GM12878 (cell line): ENCODE data around the gene NUCB1. TPM values are rescaled to one million over a fixed set of nuclear protein-coding genes. Genes with fewer than 3 reads are reported as not detected.
A peak's percentile ranks its signal among the peaks of the same experiment; 100 is the strongest.

ENCODE experiments used
- ATAC-seq: fragments of 200-7000 bp; cut with Tn5 transposase; 3 replicates; pipeline ENCODE4 v1.9.1; 2020; ENCODE audit warnings: mild to moderate bottlenecking, moderate library complexity
- BruUV-seq: library from RNA; stranded (reverse); fragments of 400-500 nt; replicated peaks from 2 replicates; lab custom pipeline; 2021; lab: Mats Ljungman, UMichigan
- CTCF ChIA-PET: fragments of 300-600 bp; sonication (Branson Sonifier 250); formaldehyde crosslinking; extraction: SDS; loops from one replicate; lab custom pipeline; 2021; ENCODE audit warnings: inconsistent platforms; lab: Yijun Ruan, JAX
- POLR2A ChIA-PET: fragments of 350-600 bp; formaldehyde crosslinking; extraction: SDS; loops from one replicate; lab custom pipeline; 2021; ENCODE audit warnings: inconsistent platforms; lab: Charles Lee
- RAD21 ChIA-PET: fragments of 300-600 bp; sonication (Branson Sonifier 250); formaldehyde crosslinking; loops from one replicate; lab custom pipeline; 2023; ENCODE audit warnings: antibody characterized with exemption; ENCODE audit not compliant: unreplicated experiment; lab: Charles Lee
- SMC1A ChIA-PET: fragments of 300-600 bp; sonication (Branson Sonifier 250); formaldehyde crosslinking; loops from one replicate; lab custom pipeline; 2023; ENCODE audit not compliant: unreplicated experiment, uncharacterized antibody; lab: Charles Lee
- DNase-seq: peaks from one replicate; pipeline ENCODE4 v3.0.0-alpha.2; 2011; ENCODE audit warnings: low read depth, low spot score
- FAIRE-seq: peaks from 3 replicates; lab custom pipeline; 2011; peaks lifted over from hg19 to GRCh38; lab: Jason Lieb, UNC
- H2AFZ ChIP-seq: 2 replicates; pipeline ENCODE4 v1.6.0; 2011; ENCODE audit warnings: low read depth, low read length, control low read depth; ENCODE audit not compliant: control insufficient read depth
- H3K27ac ChIP-seq: 2 replicates; pipeline ENCODE4 v1.5.1; 2011; ENCODE audit warnings: control low read depth; ENCODE audit not compliant: control insufficient read depth, insufficient read depth
- H3K27me3 ChIP-seq, 2 experiments: replicated peaks in 1 of 2; 2 replicates each; pipeline versions ENCODE4 v1.6.0 to v1.6.1; 2011; ENCODE audit warnings: low read length in 1 of 2; ENCODE audit not compliant: control insufficient read depth in 2 of 2, insufficient read depth in 2 of 2
- H3K36me3 ChIP-seq, 2 experiments: 2 replicates each; pipeline ENCODE4 v1.5.1; 2011; ENCODE audit warnings: low read length in 1 of 2; ENCODE audit not compliant: control insufficient read depth in 2 of 2, insufficient read depth in 2 of 2
- H3K4me1 ChIP-seq: 2 replicates; pipeline ENCODE4 v1.6.1; 2011; ENCODE audit warnings: mild to moderate bottlenecking, low read length, moderate library complexity, mixed read lengths; ENCODE audit not compliant: control insufficient read depth, insufficient read depth
- H3K4me2 ChIP-seq: 2 replicates; pipeline ENCODE4 v1.6.0; 2011; ENCODE audit warnings: control low read depth; ENCODE audit not compliant: control insufficient read depth, insufficient read depth
- H3K4me3 ChIP-seq: fragments of 200-600 bp; sonication (generic); 2 replicates; pipeline ENCODE4 v1.5.1; 2016
- H3K79me2 ChIP-seq: 2 replicates; pipeline ENCODE4 v1.6.0; 2011; ENCODE audit warnings: low read length; ENCODE audit not compliant: control insufficient read depth, insufficient read depth
- H3K9ac ChIP-seq: 2 replicates; pipeline ENCODE4 v1.8.0; 2011; ENCODE audit warnings: low read length, control low read depth, mixed read lengths; ENCODE audit not compliant: control insufficient read depth, insufficient read depth
- H3K9me3 ChIP-seq: replicated peaks from 3 replicates; pipeline ENCODE4 v1.5.1; 2011; ENCODE audit warnings: mild to moderate bottlenecking, low read length; ENCODE audit not compliant: control insufficient read depth, insufficient read depth
- H4K20me1 ChIP-seq: 2 replicates; pipeline ENCODE4 v1.6.0; 2011; ENCODE audit not compliant: control insufficient read depth, insufficient read depth
- CBFB ChIP-seq: IDR thresholded peaks from 2 replicates; pipeline ENCODE4 v1.6.1; 2016; ENCODE audit warnings: antibody characterized with exemption, low read depth
- CREB1 ChIP-seq: IDR thresholded peaks from 2 replicates; pipeline ENCODE4 v1.6.1; 2012; ENCODE audit warnings: low read depth, mild to moderate bottlenecking, inconsistent platforms
- DPF2 ChIP-seq: fragments of 450-650 bp; IDR thresholded peaks from 2 replicates; pipeline ENCODE4 v1.6.1; 2017; ENCODE audit warnings: mild to moderate bottlenecking
- EGR1 ChIP-seq, 2 experiments: IDR thresholded peaks; 1 replicate in 1 of 2; 2 replicates in 1 of 2; pipeline ENCODE4 v1.6.1; 2011 to 2012; ENCODE audit warnings: low read depth in 2 of 2, low read length in 2 of 2, borderline replicate concordance in 1 of 2, mild to moderate bottlenecking in 1 of 2, moderate library complexity in 1 of 2
- ETV6 ChIP-seq, 2 experiments: fragments of 450-650 bp in 1 of 2; IDR thresholded peaks in 1 of 2; conservative IDR thresholded peaks in 1 of 2; 2 replicates each; pipeline ENCODE4 v1.6.1; 2014; ENCODE audit warnings: antibody characterized with exemption in 1 of 2, borderline replicate concordance in 1 of 2, low read depth in 1 of 2, mild to moderate bottlenecking in 1 of 2, moderate library complexity in 1 of 2
- MEF2A ChIP-seq: IDR thresholded peaks from 2 replicates; pipeline ENCODE4 v1.6.1; 2011; ENCODE audit warnings: low read depth, mild to moderate bottlenecking, low read length, moderate library complexity; ENCODE audit not compliant: insufficient read depth
- NFIC ChIP-seq: IDR thresholded peaks from 2 replicates; pipeline ENCODE4 v1.6.1; 2012; ENCODE audit warnings: low read depth, mild to moderate bottlenecking, inconsistent platforms, low read length, moderate library complexity
- PML ChIP-seq: IDR thresholded peaks from 2 replicates; pipeline ENCODE4 v1.6.1; 2012; ENCODE audit warnings: low read length, inconsistent platforms
- POLR2A ChIP-seq: IDR thresholded peaks from 2 replicates; pipeline ENCODE4 v1.6.1; 2011; ENCODE audit warnings: low read depth, mild to moderate bottlenecking, low read length
- RCOR1 ChIP-seq: conservative IDR thresholded peaks from 2 replicates; pipeline ENCODE4 v1.6.1; 2012; ENCODE audit warnings: low read depth, low read length, improper control_type of control experiment
- TCF3 ChIP-seq: IDR thresholded peaks from 2 replicates; pipeline ENCODE4 v1.6.1; 2012; ENCODE audit warnings: low read depth, mild to moderate bottlenecking, low read length, borderline replicate concordance; ENCODE audit not compliant: insufficient read depth
- WRNIP1 ChIP-seq: IDR thresholded peaks from 2 replicates; pipeline ENCODE4 v1.6.1; 2011; ENCODE audit warnings: low read depth, low read length, improper control_type of control experiment, borderline replicate concordance
- ZNF217 ChIP-seq: fragments of 450-650 bp; IDR thresholded peaks from 2 replicates; pipeline ENCODE4 v1.6.1; 2017; ENCODE audit warnings: antibody characterized with exemption, mild to moderate bottlenecking
- ZZZ3 ChIP-seq: IDR thresholded peaks from 2 replicates; pipeline ENCODE4 v1.6.1; 2011; ENCODE audit warnings: low read depth; ENCODE audit not compliant: control insufficient read depth, insufficient read length
- whole genome bisulfite sequencing: methylation state at CpG from one replicate; pipeline ENCODE4 v1.1.6; 2016; ENCODE audit warnings: low lambda C conversion rate; ENCODE audit not compliant: insufficient replicate concordance, insufficient coverage; ENCODE audit errors: missing lambda C conversion rate; 5-methylcytosine and 5-hydroxymethylcytosine counted together
- in situ Hi-C: fragments of 300-500 bp; cut with MboI; formaldehyde crosslinking; loops from 9 replicates; pipeline ENCODE4 v1.14.3; 2018; ENCODE audit warnings: mixed read lengths
- intact Hi-C: fragments of 100-400 bp; cut with micrococcal nuclease; formaldehyde crosslinking; loops from one replicate; pipeline ENCODE4 v1.14.2; 2022; ENCODE audit not compliant: unreplicated experiment
- polyA plus RNA-seq, 11 experiments: library from polyadenylated mRNA; depleted of rRNA in 4 of 11; unstranded in 6 of 11; stranded (reverse) in 5 of 11; fragments of >200 nt; fragmentation: Nextera tagmentation in 4 of 11; fragmentation: Illumina TruSeq in 1 of 11; extraction: Ambion mirVana in 4 of 11; extraction: Trizol in 1 of 11; gene quantifications; 1 replicate in 1 of 11; 2 replicates in 10 of 11; pipeline versions ENCODE4 v1.2.1 to v1.2.3, GENCODE V29; 2011 to 2016; ENCODE audit warnings: inconsistent platforms in 2 of 11, missing spikeins in 2 of 11, low read depth in 1 of 11
- total RNA-seq, 4 experiments: library from RNA; depleted of rRNA in 3 of 4; stranded (reverse); fragments of >200 nt in 3 of 4; fragmentation: Illumina TruSeq in 1 of 4; extraction: Trizol in 1 of 4; gene quantifications; 2 replicates each; pipeline versions ENCODE4 v1.2.1 to v1.2.3, GENCODE V29; 2013 to 2021
- TF ChIP-seq, protein P1 (sequence below): fragments of 450-650 bp; formaldehyde crosslinking; IDR thresholded peaks from 2 replicates; pipeline ENCODE4 v1.4.0; 2020; ENCODE audit warnings: mild to moderate bottlenecking, moderate library complexity

NUCB1 gene
- total and polyA plus RNA-seq, 10 of the 15 experiments (the other 5 are each of a cell fraction or from before 2014, with no cell fraction given): 1.8 to 112 (median 44.5) TPM

DNA sequence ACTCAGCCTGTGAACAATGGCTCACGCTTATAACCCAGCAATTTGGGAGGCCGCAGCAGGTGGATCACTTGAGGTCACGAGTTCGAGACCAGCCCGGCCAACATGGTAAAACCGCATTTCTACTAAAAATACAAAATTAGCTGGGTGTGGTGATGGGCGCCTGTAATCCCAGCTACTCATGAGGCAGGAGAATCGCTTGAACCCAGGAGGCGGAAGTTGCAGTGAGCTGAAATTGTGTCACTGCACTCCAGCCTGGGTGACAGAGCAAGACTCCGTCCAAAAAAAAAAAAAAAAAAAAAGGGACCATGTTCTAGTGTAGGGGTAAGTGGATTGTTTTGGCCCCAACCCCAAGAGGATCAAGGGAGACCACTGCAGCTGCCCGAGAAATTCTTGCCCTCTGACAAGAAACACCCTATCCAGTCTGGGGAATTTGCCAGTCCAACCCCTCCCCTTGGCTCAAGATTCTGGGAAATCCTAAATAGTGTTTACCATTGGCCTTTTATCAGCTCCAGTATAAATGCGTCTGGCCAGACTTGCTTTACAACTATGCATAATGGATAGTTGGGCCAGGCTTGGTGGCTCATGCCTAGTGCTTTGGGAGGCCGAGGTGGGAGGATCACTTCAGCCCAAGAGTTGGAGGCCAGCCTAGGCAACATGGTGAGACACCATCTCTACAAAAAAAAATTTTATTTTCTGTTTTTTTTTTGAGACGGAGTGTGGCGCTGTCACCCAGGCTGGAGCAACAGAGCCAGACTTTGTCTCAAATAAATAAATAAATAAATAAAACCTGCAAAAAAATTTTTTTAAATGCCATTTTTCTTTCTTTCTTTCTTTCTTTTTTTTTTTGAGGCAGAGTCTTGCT lies 28.3 kb downstream of the NUCB1 start (continued):
- TF ChIP-seq RCOR1: no peak

DNA sequence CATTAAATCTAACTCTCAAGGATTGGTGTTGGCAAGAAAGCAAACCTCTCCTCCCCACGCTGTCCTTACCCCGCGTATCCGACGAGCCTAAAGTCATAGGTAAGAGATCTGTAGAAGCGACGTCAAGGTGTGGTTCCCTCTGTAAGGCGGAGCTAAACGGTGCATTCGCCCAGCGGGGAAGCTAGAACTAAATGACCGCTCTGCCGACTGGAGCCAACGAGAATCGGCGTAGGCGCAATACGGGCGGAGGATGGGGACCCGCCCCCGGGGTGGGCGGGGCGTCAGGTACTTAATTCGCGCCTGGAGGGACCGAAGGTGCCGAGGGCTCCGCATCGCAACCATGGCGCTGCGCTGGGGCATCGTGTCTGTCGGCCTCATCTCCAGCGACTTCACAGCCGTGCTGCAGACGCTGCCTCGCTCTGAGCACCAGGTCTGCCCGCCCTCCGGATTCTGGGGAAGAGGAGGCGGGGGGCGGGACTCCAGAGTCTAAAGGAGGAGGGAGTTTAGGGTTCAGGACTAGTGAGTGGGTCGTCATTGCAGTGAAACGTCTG lies 33.3 kb downstream of the NUCB1 start, which contains the start of gene DHDH:
Gene DHDH, plus strand, starts transcription at position 318 of the 551 bp plus-strand sequence. Its CDS starts 23 bp downstream, at position 341.
- Histone ChIP-seq H3K4me1 (peaks cover 7% of the 10 kb centered on the region; the same call in 1 of the 2 replicates), H3K4me2 (peak within 1 kb of the TSS; percentile 85), H3K9ac (no peak within 1 kb of the TSS; the same call in 1 of the 2 replicates), H3K27me3 (0 out of 4 replicates have a peak, but pooled peaks cover 0 to 1% of the 10 kb centered on the region in 2 experiments), H2AFZ (peak within 1 kb of the TSS; percentile 73), H3K36me3 (no peaks in the 10 kb centered on the region), H3K79me2 (no peaks in the 10 kb centered on the region), H3K9me3 (no peaks in the 10 kb centered on the region), H4K20me1 (no peaks in the 10 kb centered on the region), H3K27ac (no peak within 1 kb of the TSS), H3K4me3 (peak within 1 kb of the TSS; percentile 69)
- FAIRE-seq (peak; percentile 77), ATAC-seq (peak; percentile 97), DNase-seq (peak; percentile 26)
- CTCF ChIA-PET: interaction anchor here (1.0 to 1.9 kb wide), 5 partner anchors 7 to 37 kb away, joined by 3 to 7 read pairs (median 6); no protein-coding TSS in a partner anchor
- POLR2A ChIA-PET: interaction anchor here (0.6 to 1.7 kb wide), 7 partner anchors 10 to 401 kb away, joined by 3 to 8 read pairs (median 5); partner anchors contain the start of gene BAX
- in situ Hi-C loops (no loop called here), intact Hi-C loops (no loop called here)
- SMC1A ChIA-PET: interaction anchor here (0.8 to 1.7 kb wide), 5 partner anchors 11 to 37 kb away, joined by 3 to 8 read pairs (median 3); no protein-coding TSS in a partner anchor
- RAD21 ChIA-PET: interaction anchor here (0.6 to 1.5 kb wide), 2 partner anchors 138 to 180 kb away, joined by 3 read pairs; no protein-coding TSS in a partner anchor
- no TSS peak for BruUV-seq
- 1% methylated on average over 29 of the region's 43 CpGs for WGBS
- TF ChIP-seq POLR2A (peak; percentile 70), TCF3 (no peak), WRNIP1 (no peak), PML (no peak), CBFB (no peak), MEF2A (no peak), ZZZ3 (no peak), ETV6 (conservative IDR thresholded peaks at IDR 0.05 in 1 of 2, IDR thresholded peaks at IDR 0.05 in 1 of 2; ENCODE audit: borderline replicate concordance in 1 of 2, low read depth in 1 of 2) (no peak), DPF2 (no peak), EGR1 (IDR thresholded peaks at IDR 0.05; ENCODE audit: borderline replicate concordance in 1 of 2, low read depth in 2 of 2, low read length in 2 of 2) (peak in 1 of 2 experiments; percentile 46; a peak in 1 of 3 replicates), ZNF217 (no peak), NFIC (no peak), CREB1 (0 out of 2 replicates have a peak, but pooled peaks have one; percentile 38)
- TF ChIP-seq, protein P1, sequence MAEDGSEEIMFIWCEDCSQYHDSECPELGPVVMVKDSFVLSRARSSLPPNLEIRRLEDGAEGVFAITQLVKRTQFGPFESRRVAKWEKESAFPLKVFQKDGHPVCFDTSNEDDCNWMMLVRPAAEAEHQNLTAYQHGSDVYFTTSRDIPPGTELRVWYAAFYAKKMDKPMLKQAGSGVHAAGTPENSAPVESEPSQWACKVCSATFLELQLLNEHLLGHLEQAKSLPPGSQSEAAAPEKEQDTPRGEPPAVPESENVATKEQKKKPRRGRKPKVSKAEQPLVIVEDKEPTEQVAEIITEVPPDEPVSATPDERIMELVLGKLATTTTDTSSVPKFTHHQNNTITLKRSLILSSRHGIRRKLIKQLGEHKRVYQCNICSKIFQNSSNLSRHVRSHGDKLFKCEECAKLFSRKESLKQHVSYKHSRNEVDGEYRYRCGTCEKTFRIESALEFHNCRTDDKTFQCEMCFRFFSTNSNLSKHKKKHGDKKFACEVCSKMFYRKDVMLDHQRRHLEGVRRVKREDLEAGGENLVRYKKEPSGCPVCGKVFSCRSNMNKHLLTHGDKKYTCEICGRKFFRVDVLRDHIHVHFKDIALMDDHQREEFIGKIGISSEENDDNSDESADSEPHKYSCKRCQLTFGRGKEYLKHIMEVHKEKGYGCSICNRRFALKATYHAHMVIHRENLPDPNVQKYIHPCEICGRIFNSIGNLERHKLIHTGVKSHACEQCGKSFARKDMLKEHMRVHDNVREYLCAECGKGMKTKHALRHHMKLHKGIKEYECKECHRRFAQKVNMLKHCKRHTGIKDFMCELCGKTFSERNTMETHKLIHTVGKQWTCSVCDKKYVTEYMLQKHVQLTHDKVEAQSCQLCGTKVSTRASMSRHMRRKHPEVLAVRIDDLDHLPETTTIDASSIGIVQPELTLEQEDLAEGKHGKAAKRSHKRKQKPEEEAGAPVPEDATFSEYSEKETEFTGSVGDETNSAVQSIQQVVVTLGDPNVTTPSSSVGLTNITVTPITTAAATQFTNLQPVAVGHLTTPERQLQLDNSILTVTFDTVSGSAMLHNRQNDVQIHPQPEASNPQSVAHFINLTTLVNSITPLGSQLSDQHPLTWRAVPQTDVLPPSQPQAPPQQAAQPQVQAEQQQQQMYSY (CRISPR knock-in tag): no peak
